DMS114 treated with DMSO at 0.1 percent for 48 hours (cell line): ENCODE data around the gene DAPK1.

Source experiments
- DNase-seq: peaks from one replicate; lab custom pipeline; 2025; ENCODE audit not compliant: unreplicated experiment; lab: John Stamatoyannopoulos, UW

The DAPK1 gene

GRCh38 chr9:87681271-87682061 lies 183.8 kb downstream of the DAPK1 start:
- DNase-seq = no peak

- DNase-seq = no peak
Observed at GRCh38 chr9:87682085-87682484, 184.4 kb downstream of the DAPK1 start.

GRCh38 chr9:87682618-87683017 lies 185.0 kb downstream of the DAPK1 start:
- DNase-seq = no peak

GRCh38 chr9:87683751-87684626 lies 186.3 kb downstream of the DAPK1 start:
- DNase-seq = no peak

- DNase-seq = no peak
Observed at GRCh38 chr9:87684627-87685219, 187.1 kb downstream of the DAPK1 start.

- DNase-seq = no peak
Observed at GRCh38 chr9:87685441-87685840, 187.8 kb downstream of the DAPK1 start.

- DNase-seq = no peak
Observed at GRCh38 chr9:87685871-87686519, 188.3 kb downstream of the DAPK1 start.

GRCh38 chr9:87686520-87687090 lies 188.9 kb downstream of the DAPK1 start:
- no peak for DNase-seq

GRCh38 chr9:87687207-87687606 lies 189.5 kb downstream of the DAPK1 start:
- DNase-seq = no peak

GRCh38 chr9:87694236-87694755 lies 196.6 kb downstream of the DAPK1 start:
- no peak for DNase-seq

- no peak for DNase-seq
Observed at GRCh38 chr9:87695523-87695922, 197.9 kb downstream of the DAPK1 start.

- DNase-seq = no peak
Observed at GRCh38 chr9:87696641-87697040, 199.0 kb downstream of the DAPK1 start.

GRCh38 chr9:87698069-87698809 lies 200.6 kb downstream of the DAPK1 start:
- DNase-seq = no peak

- no peak for DNase-seq
Observed at GRCh38 chr9:87699835-87700234, 202.2 kb downstream of the DAPK1 start.

- no peak for DNase-seq
Observed at GRCh38 chr9:87701491-87701890, 203.8 kb downstream of the DAPK1 start.

GRCh38 chr9:87701931-87702421 lies 204.3 kb downstream of the DAPK1 start:
- DNase-seq = no peak

- DNase-seq = no peak
Observed at GRCh38 chr9:87702921-87703320, 205.3 kb downstream of the DAPK1 start.

- no peak for DNase-seq
Observed at GRCh38 chr9:87703636-87704276, 206.1 kb downstream of the DAPK1 start.

GRCh38 chr9:87704342-87704741 lies 206.7 kb downstream of the DAPK1 start:
- no peak for DNase-seq
